SKM-1 treated with dmso at 0.1 percent for 144 hours (cell line): ENCODE measurements around the gene ZNF143.
"Not testable (repeated sequence)": the region's sequence is repeated elsewhere in the genome, so short reads cannot be mapped to it uniquely, and the experiment has no call there.

Experiments
- DNase-seq: peaks from one replicate; lab custom pipeline; 2025; ENCODE audit not compliant: unreplicated experiment; lab: John Stamatoyannopoulos, UW

ZNF143 gene

GRCh38 chr11:9460322-9461062 lies at the start of gene ZNF143:
Gene ZNF143, plus strand, starts transcription at chr11:9461012. Its CDS starts 10,297 bp downstream, at chr11:9471309.
- peak; percentile 100 for DNase-seq

GRCh38 chr11:9428706-9429105 lies 32.1 kb upstream of the ZNF143 start:
- DNase-seq, result no peak

- DNase-seq, result no peak
Measured at GRCh38 chr11:9438611-9439010, 22.2 kb upstream of the ZNF143 start.

- DNase-seq, result no peak
Measured at GRCh38 chr11:9446230-9446629, 14.6 kb upstream of the ZNF143 start.

- no peak for DNase-seq
Measured at GRCh38 chr11:9448576-9449352, 12.0 kb upstream of the ZNF143 start.

GRCh38 chr11:9452023-9452422 lies 8.8 kb upstream of the ZNF143 start:
- DNase-seq, result not testable (repeated sequence)

GRCh38 chr11:9455722-9456121 lies 5.1 kb upstream of the ZNF143 start:
- DNase-seq, result no peak

- DNase-seq, result peak; percentile 7
Measured at GRCh38 chr11:9459667-9460321, 1.0 kb upstream of the ZNF143 start.

- peak; percentile 87 for DNase-seq
Measured at GRCh38 chr11:9461063-9461759, 399 bp downstream of the ZNF143 start.

- peak; percentile 29 for DNase-seq
Measured at GRCh38 chr11:9461760-9462134, 935 bp downstream of the ZNF143 start.

- no peak for DNase-seq
Measured at GRCh38 chr11:9462172-9462799, 1.5 kb downstream of the ZNF143 start.

GRCh38 chr11:9462806-9463537 lies 2.2 kb downstream of the ZNF143 start:
- no peak for DNase-seq

GRCh38 chr11:9470765-9471164 lies 10.0 kb downstream of the ZNF143 start:
- no peak for DNase-seq

- no peak for DNase-seq
Measured at GRCh38 chr11:9473408-9473807, 12.6 kb downstream of the ZNF143 start.

- DNase-seq, result no peak
Measured at GRCh38 chr11:9479899-9480298, 19.1 kb downstream of the ZNF143 start.

GRCh38 chr11:9489080-9489765 lies 28.4 kb downstream of the ZNF143 start:
- DNase-seq, result no peak

- DNase-seq, result no peak
Measured at GRCh38 chr11:9490376-9490775, 29.6 kb downstream of the ZNF143 start.

GRCh38 chr11:9493492-9493891 lies 32.7 kb downstream of the ZNF143 start:
- DNase-seq, result no peak

- DNase-seq, result no peak
Measured at GRCh38 chr11:9494316-9494715, 33.5 kb downstream of the ZNF143 start.
